ENCODE measurements around the gene TSNAX.

- TF ChIP-seq CTCF (conservative IDR thresholded peaks at IDR 0.05; ENCODE audit: low read length) (no peak), EZH2phosphoT487 (IDR thresholded peaks at IDR 0.05; ENCODE audit: borderline replicate concordance) (no peak)
These were observed 48.6 kb downstream of the TSNAX start for GRCh38 chr1:231576804-231577718.
